Posterior vena cava (tissue), 2 donors: ENCODE data around the gene SYT8. TPM values are rescaled to one million over a fixed set of nuclear protein-coding genes. Genes with fewer than 3 reads are reported as not detected.

Experiments
- DNase-seq: peaks from one replicate; pipeline ENCODE4 v3.0.0-alpha.2; 2020; ENCODE audit warnings: low spot score
- intact Hi-C, 2 donors: fragments of 100-400 bp; cut with DNase I; formaldehyde crosslinking; loops; one replicate each; pipeline versions ENCODE4 v1.14.1 to v1.14.2; 2022 to 2023
- total RNA-seq, 2 donors: library from RNA; stranded (reverse); fragmentation: NEBNext Ultra II Directional; extraction: Animal tissue kit (Norgen Biotek cat#: 25700); gene quantifications; one replicate each; pipeline ENCODE4 v1.2.1, GENCODE V29; 2021
- donor health status: DM: yes; HTN: yes; CAD: no.
- donor health status: DM: yes; HTN: yes; CAD: no.

The SYT8 gene
- total RNA-seq, 2 donors from 2014 or later, result not detected

DNA sequence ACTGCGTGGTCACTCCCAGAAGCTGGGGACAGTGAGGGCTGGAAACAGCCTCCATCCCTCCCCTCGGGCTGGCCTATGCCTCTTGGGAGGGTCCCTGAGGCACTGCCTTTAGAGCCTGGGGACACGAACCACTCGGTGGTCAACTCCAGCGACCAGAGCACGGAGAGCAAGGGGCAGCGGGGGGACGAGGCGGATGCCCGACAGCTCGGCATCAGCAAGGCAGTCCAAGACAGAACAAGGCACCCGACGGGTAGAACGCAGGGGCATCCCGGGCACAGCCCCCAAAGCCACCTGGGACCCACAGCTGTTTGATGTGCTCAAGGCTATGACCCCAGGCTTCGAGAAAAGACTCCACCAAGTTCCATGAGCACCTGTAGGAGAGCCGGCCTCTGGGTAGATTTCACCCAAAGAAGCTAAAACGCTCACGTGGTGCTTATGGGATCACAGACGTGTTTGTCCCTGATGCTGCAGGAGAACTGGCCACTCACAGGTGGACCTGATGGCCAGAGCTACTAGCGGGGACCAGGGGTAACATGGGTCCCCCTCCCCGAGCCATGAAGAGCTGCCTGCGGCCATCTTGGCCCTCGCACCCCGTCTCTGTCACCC lies 17.6 kb downstream of the SYT8 start:
- DNase-seq, result no peak
- intact Hi-C loops, result no loop called here

DNA sequence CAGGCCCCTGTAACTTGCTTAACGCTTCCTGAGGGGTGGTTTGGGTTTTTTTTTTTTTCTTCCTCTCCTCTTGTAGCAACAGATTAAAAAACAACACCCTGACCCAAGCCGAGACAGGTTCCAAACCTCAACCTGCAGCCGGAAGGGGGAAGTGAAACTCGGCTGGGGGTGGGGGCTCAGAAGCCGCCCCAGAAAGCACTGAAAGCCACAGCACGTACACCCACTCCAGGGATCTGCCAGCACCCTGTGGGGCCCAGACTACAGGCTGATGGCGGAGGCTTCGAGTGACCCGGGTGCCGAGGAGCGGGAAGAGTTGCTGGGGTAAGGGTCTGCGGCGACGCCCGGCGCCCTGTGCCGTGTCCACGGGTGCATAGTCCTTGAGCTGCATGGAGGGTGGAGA lies 18.1 kb downstream of the SYT8 start, which contains the start of gene LSP1:
Gene LSP1 (plus strand): TSS at position 208 of the 400 bp plus-strand sequence. CDS start 61 bp downstream, at position 269.
- DNase-seq, result no peak
- intact Hi-C loops, result no loop called here

DNA sequence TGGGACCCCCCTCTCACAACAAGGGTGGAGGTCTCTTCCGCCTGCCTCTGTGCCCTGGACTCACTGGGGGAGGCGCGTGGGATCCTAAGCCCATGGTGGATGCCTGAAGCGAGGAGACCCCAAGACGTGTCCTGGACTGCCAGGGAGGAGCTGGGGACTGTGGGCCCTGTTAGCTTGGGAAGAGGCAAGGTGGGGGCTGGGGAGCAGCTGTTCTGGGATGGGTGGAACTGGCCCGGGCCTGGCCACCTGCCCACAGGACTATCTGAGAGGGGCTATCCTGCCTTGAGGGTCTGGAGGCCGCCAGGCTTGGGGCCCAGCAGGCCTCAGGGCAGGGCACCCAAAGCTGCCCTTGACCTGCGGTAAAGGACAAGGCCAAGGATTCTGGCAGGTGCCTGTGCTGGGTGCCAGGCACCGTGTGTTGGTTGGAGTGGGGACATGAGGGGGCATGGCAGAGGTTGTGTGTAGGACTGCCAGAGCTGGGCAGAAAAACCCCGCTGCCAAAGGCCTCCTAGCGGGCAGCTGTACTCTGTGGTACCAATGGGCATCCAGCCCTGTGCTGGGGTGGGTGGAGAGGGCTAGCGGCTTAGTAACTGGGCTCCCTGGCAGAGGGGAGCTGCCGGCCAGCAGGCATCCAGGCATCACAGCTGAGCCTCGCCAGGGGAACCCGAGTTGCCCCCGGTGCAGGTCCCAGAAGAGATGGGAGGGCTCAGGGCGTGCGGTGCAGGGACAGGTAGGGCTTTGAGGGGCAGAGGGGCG lies 18.8 kb downstream of the SYT8 start:
- intact Hi-C loops, result no loop called here
- no peak for DNase-seq

DNA sequence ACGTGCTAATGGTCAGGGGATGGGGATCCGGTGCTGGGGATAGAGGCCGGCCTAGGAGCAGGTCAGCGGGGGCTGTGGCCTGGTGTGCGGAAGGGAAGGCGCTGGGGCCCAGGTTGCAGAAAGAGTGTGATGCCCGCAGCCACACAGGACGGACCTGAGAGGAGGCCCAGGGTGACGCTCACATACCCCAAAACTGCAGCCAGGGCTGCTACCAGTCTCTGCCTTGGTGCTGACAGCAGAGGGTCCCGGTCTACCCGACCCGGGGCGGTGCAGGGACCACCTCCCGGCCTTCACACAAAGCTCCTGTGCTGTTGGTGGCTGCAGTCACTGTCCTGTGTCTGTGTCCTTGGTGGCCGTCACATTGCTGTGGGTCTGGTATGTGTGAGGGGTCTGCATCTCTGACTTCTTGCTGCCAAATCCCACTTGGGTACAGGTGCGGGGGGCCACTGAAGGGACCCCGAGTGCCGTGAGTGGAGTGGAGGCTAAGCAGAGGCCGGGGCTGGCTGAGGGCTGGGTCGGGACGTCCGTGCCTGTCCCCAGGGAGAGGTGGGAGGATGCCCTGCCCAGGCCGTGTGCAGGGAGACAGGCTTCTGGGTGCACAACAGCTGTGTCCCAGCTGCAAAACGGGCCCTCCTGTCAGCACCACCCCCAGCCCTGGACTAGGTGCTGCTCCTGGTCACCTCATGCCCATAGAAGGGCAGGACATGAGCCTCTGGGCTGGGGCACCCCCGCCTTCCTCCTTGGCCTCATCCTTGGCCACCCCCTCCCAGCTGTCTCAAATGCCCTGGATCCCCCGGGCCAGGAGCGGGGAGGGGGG lies 19.6 kb downstream of the SYT8 start:
- intact Hi-C loops, result no loop called here
- no peak for DNase-seq

DNA sequence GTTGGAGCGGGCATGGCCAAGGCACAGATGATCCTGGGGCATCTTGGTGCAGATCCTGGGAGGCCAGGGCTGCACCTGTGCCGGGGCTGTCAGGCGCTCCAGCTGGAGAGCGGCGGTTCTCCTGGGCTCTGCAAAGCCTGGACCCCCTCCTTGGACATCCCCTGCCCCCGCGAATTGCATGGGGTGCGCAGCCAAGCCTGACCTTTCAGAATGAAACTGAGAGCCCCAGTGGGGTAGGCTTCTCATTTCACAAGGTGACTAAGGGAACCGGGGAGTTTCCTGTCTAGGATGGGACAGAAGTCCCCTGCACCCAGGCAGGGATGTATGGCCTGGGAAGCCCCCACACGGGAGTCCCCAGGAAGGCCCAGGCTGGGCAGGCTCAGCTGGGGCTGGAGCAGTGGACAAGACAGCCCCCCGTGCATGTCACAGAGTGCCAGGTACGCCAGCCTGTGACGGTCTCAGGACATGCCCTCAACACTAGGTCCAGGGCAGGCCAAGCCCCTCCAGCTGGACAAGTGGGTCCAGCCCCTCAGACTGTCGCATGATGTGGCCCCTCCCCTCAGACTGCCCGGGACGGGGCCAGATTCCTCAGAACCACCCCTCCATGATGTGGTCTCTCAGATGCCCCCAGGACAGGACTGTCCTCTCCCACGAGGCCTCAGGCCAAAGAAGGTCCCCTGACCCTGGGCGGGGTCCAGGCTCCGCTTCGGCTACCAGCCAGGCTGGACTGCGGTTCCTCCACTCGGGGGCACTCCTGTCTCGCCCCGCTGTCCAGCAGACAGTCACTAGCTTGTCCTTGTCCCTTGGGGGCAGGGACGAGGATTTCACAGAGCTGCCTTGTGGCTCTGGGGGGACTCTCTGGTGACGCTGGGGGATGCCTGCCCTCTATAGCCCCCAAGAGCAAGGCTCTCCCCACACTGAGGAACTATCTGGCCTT lies 20.4 kb downstream of the SYT8 start:
- DNase-seq, result no peak
- intact Hi-C loops, result no loop called here

DNA sequence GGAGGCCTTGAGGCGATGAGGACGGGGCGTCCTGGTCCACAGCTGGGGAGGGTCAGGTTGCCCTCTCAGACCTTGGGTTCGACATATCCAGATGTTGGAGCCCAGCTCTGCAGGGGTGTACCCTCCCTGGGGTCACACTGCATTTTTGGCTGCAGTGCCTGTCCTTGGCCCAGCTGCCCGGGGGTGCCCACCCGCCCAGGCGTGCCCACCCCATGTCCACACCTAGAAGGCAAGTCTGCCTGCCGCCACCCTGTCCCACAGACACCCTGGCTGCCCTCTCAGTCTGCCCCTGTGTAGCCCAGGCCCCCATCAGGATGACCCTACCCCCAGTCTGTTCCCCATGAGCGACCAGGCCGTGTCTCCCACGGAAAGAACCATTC lies 21.1 kb downstream of the SYT8 start:
- intact Hi-C loops, result no loop called here
- no peak for DNase-seq

DNA sequence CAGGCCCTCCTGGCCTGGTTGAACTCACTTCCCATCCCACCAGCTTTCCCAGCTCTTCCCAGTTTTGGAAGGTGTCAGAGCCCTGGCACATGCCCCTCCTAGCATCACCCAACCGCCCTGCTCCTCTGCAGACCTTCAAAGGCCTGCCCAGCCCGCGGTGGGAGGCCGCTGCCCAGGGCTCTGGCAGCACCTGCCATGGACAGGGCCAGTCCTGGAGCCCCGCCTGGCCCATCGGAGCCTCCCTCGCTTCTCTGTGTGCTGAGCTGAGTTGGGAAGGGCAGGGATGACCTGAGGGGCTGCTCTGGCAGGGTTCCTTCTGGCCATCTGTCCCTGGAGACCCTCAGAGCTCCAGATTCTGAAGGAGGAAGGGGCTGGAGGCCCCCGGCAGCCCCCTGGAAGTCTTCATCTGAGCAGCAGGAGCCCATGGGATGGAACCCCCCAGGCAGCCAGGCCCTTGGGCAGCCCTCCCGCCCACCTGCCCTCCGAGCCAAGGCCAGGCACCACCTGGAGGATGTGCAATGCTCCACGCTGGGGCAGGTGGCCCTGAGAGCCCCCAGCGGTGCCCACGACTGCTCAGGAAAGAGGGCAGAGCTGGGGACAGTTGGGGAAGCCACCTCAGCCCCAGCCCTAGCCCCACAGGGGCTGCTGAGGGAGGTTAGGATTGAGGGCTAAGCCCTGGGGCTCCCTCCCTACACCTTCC lies 21.7 kb downstream of the SYT8 start:
- intact Hi-C loops, result no loop called here

DNA sequence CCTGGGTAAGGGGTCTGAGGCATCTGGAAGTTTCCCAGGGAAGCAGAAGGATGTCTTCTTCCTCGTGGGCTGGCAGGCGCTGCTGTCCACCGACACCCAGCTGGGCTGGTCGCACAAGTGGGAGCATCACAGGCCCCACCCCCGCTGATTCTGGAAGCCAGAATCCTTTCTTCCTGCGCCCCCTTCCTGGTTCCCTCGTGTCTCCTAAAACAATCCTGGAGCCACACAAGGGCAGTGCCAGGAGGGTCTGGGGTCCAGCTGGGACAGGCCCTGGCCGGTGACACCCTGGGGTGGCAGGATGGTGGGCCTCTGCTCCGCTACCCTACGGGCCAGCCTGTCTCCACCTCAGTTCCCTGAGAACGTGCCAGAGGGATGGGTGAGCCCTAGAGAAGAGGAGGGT lies 22.3 kb downstream of the SYT8 start:
- intact Hi-C loops, result no loop called here
- no peak for DNase-seq

More for the DNA sequence above, 21.7 kb downstream of the SYT8 start:
- DNase-seq, result no peak

DNA sequence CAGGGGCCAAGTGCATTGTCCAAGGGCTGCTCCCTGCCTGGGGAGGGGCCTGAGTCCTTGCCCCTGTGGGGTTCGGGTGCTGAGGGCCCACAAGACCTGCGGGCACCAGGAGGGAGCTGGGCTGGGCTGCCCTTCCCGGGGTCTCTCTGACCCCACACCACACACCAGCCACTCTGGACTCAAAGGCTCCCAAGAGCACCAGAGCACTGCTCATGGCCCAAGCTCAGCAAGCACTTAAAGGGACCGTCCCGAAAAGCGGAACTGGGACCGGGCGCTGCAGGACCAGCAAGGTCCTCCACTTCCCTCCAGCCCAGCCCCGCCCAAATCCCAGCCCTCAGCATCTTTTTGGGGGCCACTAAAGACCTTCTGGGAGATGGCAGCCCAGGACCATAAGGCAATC lies 23.4 kb downstream of the SYT8 start:
- DNase-seq, result no peak
- intact Hi-C loops, result no loop called here

DNA sequence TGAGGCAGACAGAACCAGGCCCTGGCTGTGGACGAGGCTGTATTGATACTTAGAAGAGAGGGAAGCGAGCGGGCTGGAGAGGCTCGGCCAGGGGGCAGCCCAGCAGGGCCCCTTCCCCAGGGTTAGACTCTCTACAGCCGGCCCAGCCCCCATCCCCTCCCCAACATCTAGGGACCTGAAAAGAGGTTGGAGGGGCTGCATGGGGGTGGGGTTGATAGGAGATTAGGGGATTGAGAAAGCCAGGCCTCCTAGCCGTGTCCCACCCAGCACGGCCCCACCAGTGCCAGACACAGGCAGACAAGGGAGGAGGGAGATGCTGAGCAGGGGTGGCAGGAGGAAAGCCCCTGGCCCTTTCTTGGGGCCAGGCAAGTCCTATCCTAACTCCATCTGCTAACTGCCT lies 23.8 kb downstream of the SYT8 start:
- intact Hi-C loops, result no loop called here
- no peak for DNase-seq

DNA sequence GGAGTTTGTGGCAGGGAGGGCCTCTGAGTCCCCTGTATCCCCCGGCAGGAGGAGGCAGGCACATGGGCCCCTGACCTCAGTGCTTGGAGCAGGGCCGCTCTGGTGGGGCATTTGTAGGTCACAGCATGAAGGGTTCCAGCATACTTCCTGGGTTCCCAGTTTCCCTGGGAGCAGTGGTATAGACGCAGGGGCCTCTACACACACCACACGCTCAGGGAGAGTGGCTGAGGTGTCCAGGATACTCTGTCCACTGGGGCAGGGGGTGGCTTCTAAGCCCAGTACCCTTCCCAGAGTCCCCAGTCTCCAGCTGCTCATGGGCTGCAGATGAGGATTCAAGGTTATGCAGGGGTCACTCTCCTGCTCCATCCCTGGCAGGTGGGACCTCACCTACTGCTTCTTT lies 24.2 kb downstream of the SYT8 start:
- intact Hi-C loops, result no loop called here
- no peak for DNase-seq

DNA sequence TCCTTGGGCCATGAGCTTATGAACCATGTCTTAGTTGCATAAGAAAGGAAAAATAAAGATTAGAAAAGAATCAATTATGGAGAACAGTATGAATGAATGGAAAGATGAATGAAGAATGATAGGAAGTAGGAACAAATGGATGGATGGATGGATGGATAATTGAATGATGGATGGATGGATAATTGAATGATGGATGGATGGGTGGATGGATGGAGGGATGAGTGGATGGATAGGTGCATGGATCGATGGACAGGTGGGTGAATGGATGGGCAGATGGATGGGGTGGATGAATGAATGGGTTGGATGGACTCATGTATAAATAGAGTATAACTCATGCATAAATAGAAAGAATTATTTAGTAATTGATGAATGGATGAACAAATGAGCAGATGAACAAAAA lies 25.3 kb downstream of the SYT8 start:
- DNase-seq, result no peak
- intact Hi-C loops, result no loop called here

DNA sequence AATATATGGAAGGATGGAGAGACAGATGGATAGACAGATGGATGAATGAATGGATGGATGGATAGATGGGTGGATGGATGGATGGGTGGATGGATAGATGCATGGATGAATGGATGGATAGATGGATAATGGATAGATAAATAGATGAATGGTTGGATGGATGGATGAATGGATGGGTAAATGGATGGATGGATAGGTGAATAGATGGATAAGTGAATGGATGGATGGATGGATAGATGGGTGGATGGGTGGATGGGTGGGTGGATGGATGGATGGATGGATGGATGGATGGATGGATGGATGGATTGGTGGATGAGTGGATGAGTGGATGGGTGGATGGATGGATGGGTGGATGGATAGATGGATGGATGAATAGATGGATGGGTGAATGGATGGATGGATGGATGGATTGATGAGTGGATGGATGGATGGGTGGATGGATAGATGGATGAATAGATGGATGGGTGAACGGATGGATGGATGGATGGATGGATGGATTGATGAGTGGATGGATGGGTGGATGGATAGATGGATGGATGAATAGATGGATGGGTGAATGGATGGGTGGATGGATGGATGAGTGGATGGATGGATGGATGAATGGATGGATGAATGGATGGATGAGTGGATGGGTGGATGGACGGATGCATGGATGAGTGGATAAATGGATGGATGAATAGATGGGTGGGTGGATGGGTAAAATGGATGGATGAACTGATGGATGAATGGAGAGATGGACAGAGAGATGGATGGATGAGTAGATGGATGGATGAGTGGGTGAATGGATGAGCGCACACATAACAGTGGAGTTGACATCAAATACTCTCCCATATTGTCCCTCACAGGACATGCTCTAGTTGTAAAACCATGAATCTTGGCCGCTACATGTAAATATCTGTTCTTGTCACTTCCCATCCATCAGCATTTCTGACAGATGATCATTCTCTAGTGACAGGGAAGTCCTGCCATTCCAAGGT lies 26.9 kb downstream of the SYT8 start:
- intact Hi-C loops, result no loop called here
- no peak for DNase-seq

DNA sequence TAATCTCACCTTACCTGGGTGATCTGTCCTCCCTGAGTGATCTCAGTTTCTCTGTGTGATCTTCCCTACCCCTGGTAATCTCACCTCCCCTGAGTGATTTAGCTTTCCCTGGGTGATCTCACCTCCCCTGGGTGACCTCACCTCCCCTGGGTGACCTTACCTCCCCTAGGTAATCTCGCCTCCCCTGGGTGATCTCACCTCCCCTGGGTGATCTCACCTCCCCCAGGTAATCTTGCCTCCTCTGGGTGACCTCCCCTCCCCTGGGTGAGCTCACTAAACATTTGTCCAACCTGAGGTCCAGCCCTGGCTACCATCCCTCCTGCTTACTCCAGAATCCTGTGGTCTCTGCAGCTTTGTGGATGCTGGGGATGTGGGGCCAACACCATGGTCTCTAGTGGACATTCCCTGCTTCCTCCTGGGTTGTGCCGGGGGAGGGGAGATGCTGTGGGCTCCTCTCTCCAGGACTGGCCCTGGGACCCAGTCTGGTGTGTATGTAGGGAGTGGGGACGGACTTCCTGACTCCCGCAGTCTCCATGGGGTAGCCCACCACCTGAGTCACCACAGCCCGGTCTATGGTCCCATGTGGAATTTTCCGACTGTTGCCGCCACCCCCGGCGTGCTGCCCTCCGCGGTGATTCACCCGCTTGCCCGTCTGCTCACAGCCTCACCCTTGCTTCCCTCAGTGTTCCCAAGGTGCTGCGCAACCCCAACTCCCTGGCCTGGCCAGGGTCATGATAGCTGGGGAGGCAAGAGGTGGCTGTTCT lies 28.0 kb downstream of the SYT8 start:
- DNase-seq, result no peak
- intact Hi-C loops, result no loop called here

DNA sequence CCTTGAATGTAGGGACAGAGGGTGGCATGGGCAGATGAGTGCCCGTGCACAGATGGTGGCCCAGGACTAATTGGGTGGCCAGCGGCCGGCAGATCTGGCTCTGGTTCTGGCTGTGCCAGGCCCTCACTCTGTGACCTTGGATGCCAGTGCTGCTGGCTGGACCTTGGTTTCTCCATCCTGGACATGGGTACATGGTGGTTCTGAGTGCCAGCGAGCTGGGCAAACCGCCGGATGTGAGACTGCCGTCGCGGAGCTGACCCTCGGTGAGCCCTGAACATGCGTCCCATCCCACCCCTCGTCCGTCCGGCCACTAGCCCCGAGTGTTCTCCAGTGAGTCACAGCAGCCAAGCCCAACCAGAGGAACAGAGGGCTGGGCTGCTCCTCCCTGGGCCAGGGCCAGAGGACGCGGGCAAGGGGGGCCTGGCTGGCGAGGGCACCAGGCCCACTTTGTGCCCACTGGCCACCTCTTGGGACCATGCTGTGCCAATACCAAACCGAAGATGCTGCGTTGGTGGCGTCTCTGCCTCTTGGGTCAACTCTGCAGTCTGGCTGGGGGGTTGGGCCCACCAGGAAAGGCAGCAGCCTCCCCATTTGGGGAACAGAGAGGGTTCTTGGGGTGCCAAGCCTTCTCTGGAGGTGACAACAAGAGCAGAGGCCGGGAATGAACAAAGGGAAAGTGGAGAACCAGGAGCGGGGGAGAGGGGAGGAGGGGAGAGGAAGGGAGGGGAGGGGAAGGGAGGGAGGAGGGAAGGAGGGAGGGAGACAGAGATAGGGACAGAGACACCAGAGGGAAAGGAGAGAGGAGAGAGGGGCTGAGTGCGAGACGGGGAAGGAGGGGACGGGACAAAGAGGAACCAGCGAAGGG lies 28.8 kb downstream of the SYT8 start:
- DNase-seq, result peak; percentile 96
- intact Hi-C loops, result no loop called here

DNA sequence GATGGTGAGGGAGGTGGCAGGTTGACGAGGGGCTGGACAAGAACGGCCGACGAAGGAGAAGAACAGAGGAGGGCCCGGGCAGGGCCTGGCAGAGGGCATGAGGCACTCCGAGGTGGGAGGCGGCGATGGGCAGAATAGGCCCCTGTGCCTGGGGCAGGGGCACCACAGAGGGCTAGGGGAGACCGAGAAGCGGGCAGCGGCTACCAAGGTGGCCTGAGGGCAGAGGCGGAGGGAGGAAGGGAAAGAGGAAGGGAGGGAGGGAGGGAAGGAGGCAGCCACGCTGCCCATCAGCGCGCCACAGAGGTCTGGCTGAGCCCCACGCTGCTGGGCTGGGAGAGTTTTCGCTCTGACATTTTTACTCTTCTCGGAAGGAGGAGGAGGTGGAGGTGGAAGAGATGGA lies 29.4 kb downstream of the SYT8 start:
- DNase-seq, result no peak
- intact Hi-C loops, result no loop called here
